A673 (cell line): ENCODE data around the gene ZNF350. TPM values are rescaled to one million over a fixed set of nuclear protein-coding genes. Genes with fewer than 3 reads are reported as not detected.

ENCODE experiments used
- BruUV-seq: library from RNA; stranded (reverse); fragments of 400-500 nt; replicated peaks from 2 replicates; lab custom pipeline; 2021; lab: Mats Ljungman, UMichigan
- CTCF ChIA-PET: fragments of 300-600 bp; sonication (Branson Sonifier 250); formaldehyde crosslinking; loops from one replicate; lab custom pipeline; 2022; ENCODE audit warnings: antibody characterized with exemption; lab: Charles Lee
- POLR2A ChIA-PET: fragments of 300-600 bp; sonication (Branson Sonifier 250); formaldehyde crosslinking; loops from one replicate; lab custom pipeline; 2022; ENCODE audit warnings: antibody characterized with exemption; ENCODE audit not compliant: low non-redundant PET; lab: Charles Lee
- DNase-seq: peaks from one replicate; pipeline ENCODE4 v3.0.0-alpha.2; 2015; ENCODE audit warnings: low spot score
- H3K27ac ChIP-seq: fragments of 200-600 bp; sonication (generic); 2 replicates; pipeline ENCODE4 v1.5.1; 2016; ENCODE audit warnings: mixed run types, low read depth, mild to moderate bottlenecking, mixed read lengths, antibody characterized with exemption, low read length; ENCODE audit not compliant: poor library complexity, severe bottlenecking
- H3K27me3 ChIP-seq: fragments of 200-600 bp; sonication (generic); replicated peaks from 2 replicates; pipeline ENCODE4 v1.6.1; 2017; ENCODE audit warnings: mixed run types, low read depth, mild to moderate bottlenecking, mixed read lengths, antibody characterized with exemption, low read length; ENCODE audit not compliant: insufficient read depth, poor library complexity
- H3K36me3 ChIP-seq: fragments of 200-600 bp; sonication (generic); 2 replicates; pipeline ENCODE4 v1.6.1; 2016; ENCODE audit warnings: mixed run types, mild to moderate bottlenecking, mixed read lengths, antibody characterized with exemption, low read length; ENCODE audit not compliant: insufficient read depth, poor library complexity, severe bottlenecking
- H3K4me1 ChIP-seq: fragments of 200-600 bp; sonication (generic); 2 replicates; pipeline ENCODE4 v1.6.1; 2017; ENCODE audit warnings: mixed run types, mild to moderate bottlenecking, mixed read lengths, antibody characterized with exemption, low read length; ENCODE audit not compliant: insufficient read depth, poor library complexity, severe bottlenecking
- H3K4me3 ChIP-seq: fragments of 200-600 bp; sonication (generic); 2 replicates; pipeline ENCODE4 v1.5.1; 2016; ENCODE audit warnings: low read depth, mixed run types, mild to moderate bottlenecking, mixed read lengths, low read length; ENCODE audit not compliant: poor library complexity, severe bottlenecking
- H3K9me3 ChIP-seq: fragments of 200-600 bp; sonication (generic); 2 replicates; pipeline ENCODE4 v1.6.1; 2016; ENCODE audit warnings: mixed run types, low read depth, mild to moderate bottlenecking, mixed read lengths, antibody characterized with exemption, low read length; ENCODE audit not compliant: poor library complexity, severe bottlenecking
- EZH2 ChIP-seq: fragments of 200-600 bp; sonication (generic); IDR thresholded peaks from 2 replicates; pipeline ENCODE4 v1.6.1; 2017; ENCODE audit warnings: borderline replicate concordance, low read depth, mild to moderate bottlenecking, mixed read lengths, antibody characterized with exemption, low read length; ENCODE audit not compliant: poor library complexity, severe bottlenecking
- intact Hi-C: fragments of 100-400 bp; cut with micrococcal nuclease; formaldehyde crosslinking; loops from one replicate; pipeline ENCODE4 v1.10.0; 2022; ENCODE audit not compliant: unreplicated experiment
- total RNA-seq: library from RNA; stranded (reverse); gene quantifications from 2 replicates; pipeline ENCODE4 v1.2.3, GENCODE V29; 2021
- TF ChIP-seq, protein P1 (sequence below): fragments of 300-800, 200-600 bp; sonication (generic); conservative IDR thresholded peaks from 2 replicates; pipeline ENCODE4 v1.5.1; 2017; ENCODE audit warnings: low read depth, mild to moderate bottlenecking, antibody characterized with exemption, low read length, moderate library complexity, mixed read lengths

The ZNF350 gene
- total RNA-seq, 1 experiment from 2014 or later: 7.2 TPM

DNA sequence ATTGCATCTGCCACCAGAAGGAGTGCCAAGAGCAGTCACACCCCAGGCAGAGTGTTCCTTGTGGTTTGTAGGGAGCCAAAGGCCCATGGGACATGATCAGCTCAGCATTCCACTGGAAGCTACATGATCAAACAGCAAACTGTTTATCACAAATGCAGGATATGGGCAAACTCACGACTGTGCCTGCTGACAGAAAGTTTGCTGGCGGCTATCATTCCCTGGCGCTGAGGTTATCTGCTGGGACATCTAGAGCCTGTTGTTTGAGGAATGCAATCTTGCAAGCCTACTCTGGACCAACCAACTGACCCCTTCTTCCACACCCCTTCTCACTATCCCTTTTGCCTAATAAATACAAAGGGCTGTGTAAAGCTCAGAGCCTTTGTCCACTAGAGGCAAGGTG, 67.0 kb downstream of the ZNF350 start:
- no peak for TF ChIP-seq EZH2
- TF ChIP-seq, protein P1, sequence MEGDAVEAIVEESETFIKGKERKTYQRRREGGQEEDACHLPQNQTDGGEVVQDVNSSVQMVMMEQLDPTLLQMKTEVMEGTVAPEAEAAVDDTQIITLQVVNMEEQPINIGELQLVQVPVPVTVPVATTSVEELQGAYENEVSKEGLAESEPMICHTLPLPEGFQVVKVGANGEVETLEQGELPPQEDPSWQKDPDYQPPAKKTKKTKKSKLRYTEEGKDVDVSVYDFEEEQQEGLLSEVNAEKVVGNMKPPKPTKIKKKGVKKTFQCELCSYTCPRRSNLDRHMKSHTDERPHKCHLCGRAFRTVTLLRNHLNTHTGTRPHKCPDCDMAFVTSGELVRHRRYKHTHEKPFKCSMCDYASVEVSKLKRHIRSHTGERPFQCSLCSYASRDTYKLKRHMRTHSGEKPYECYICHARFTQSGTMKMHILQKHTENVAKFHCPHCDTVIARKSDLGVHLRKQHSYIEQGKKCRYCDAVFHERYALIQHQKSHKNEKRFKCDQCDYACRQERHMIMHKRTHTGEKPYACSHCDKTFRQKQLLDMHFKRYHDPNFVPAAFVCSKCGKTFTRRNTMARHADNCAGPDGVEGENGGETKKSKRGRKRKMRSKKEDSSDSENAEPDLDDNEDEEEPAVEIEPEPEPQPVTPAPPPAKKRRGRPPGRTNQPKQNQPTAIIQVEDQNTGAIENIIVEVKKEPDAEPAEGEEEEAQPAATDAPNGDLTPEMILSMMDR: no peak
- CTCF ChIA-PET: no interaction called here
- H3K4me3 ChIP-seq: no peak overlapping the region
- intact Hi-C loops: no loop called here
- no TSS peak for BruUV-seq
- no peak overlapping the region for H3K27ac ChIP-seq
- no peak for DNase-seq
- POLR2A ChIA-PET: no interaction called here
- no peaks in the 10 kb centered on the region for H3K36me3 ChIP-seq
- H3K27me3 ChIP-seq: no peaks in the 10 kb centered on the region
- peaks cover 77% of the 10 kb centered on the region for H3K9me3 ChIP-seq
- H3K4me1 ChIP-seq: no peaks in the 10 kb centered on the region

- TF ChIP-seq EZH2: no peak
- TF ChIP-seq, protein P1: no peak
- intact Hi-C loops: no loop called here
- no TSS peak for BruUV-seq
- no peaks in the 10 kb centered on the region for H3K4me1 ChIP-seq
- DNase-seq: no peak
- ChIA-PET POLR2A (no interaction called here), CTCF (no interaction called here)
- no peaks in the 10 kb centered on the region for H3K27me3 ChIP-seq
- H3K27ac ChIP-seq: no peak overlapping the region
- peaks cover 73% of the 10 kb centered on the region for H3K9me3 ChIP-seq
- H3K36me3 ChIP-seq: no peaks in the 10 kb centered on the region
- no peak overlapping the region for H3K4me3 ChIP-seq
Measured at GRCh38 chr19:51916167-51916566, 70.5 kb downstream of the ZNF350 start.

DNA sequence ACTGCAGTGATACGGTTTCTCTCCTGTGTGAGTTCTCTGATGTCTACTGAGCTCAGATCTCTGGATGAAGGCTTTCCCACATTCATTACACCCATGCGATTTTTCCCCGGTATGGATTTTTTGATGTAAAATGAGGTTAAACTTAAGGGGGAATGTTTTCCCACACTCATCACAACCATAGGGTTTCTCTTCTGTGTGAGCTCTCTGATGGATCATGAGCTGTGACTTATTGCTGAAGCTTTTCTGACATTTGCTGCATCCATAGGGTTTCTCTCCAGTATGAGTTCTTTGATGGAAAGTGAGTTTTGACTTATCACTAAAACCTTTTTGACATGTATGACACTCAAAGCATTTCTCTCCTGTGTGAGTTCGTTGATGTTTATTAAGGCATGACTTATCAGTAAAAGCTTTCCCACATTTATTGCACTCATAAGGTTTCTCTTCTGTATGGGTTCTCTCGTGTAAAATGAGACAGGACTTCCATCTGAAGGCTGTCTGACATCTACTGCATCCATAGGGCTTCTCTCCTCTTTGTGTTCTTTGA, 71.2 kb downstream of the ZNF350 start:
- no peaks in the 10 kb centered on the region for H3K36me3 ChIP-seq
- ChIA-PET CTCF (no interaction called here), POLR2A (no interaction called here)
- TF ChIP-seq EZH2: no peak
- TF ChIP-seq, protein P1: no peak
- H3K27ac ChIP-seq: no peak overlapping the region
- H3K4me3 ChIP-seq: no peak overlapping the region
- no TSS peak for BruUV-seq
- intact Hi-C loops: no loop called here
- DNase-seq: no peak
- H3K27me3 ChIP-seq: no peaks in the 10 kb centered on the region
- H3K9me3 ChIP-seq: peaks cover 66% of the 10 kb centered on the region
- H3K4me1 ChIP-seq: no peaks in the 10 kb centered on the region

Other genes with a start within 250 kb of the ZNF350 start
- gene FPR1, start 235.0 kb downstream of the ZNF350 start, total RNA-seq: not detected in 2 replicates
- gene FPR2, start 225.7 kb downstream of the ZNF350 start, total RNA-seq: not detected in 2 replicates
- not detected in 2 replicates for gene FPR3, start 191.7 kb downstream of the ZNF350 start, total RNA-seq
- gene ZNF577, start 98.9 kb downstream of the ZNF350 start, total RNA-seq: 7.0 and 7.3 TPM in 2 replicates
- 22.9 and 26.3 TPM in 2 replicates for gene ZNF649, start 81.8 kb downstream of the ZNF350 start, total RNA-seq
- 5.3 and 7.7 TPM in 2 replicates for gene ZNF613, start 59.4 kb downstream of the ZNF350 start, total RNA-seq
- gene ZNF615, start 21.4 kb upstream of the ZNF350 start, total RNA-seq: 10.2 and 11.4 TPM in 2 replicates
- gene ZNF614, start 41.5 kb upstream of the ZNF350 start, total RNA-seq: 9.7 and 12.5 TPM in 2 replicates
- gene ZNF432, start 62.0 kb upstream of the ZNF350 start, total RNA-seq: 12.6 and 13.2 TPM in 2 replicates
- 15.7 and 16.7 TPM in 2 replicates for gene ZNF841, start 108.9 kb upstream of the ZNF350 start, total RNA-seq
- 15.7 and 17.1 TPM in 2 replicates for gene ZNF616, start 153.1 kb upstream of the ZNF350 start, total RNA-seq
- gene ZNF836, start 184.8 kb upstream of the ZNF350 start, total RNA-seq: 6.1 and 7.7 TPM in 2 replicates
- 316 and 324 TPM in 2 replicates for gene PPP2R1A, start 203.2 kb upstream of the ZNF350 start, total RNA-seq